Keratinocyte (primary cell): Measurements from ENCODE around the gene SRRT. TPM values are rescaled to one million over a fixed set of nuclear protein-coding genes. Genes with fewer than 3 reads are reported as not detected.

Source experiments
- DNase-seq: peaks from one replicate; pipeline ENCODE4 v3.0.0-alpha.2; 2011; ENCODE audit warnings: low read depth, missing footprints, low spot score
- FAIRE-seq: peaks from 2 replicates; lab custom pipeline; 2011; peaks lifted over from hg19 to GRCh38; lab: Jason Lieb, UNC
- H2AFZ ChIP-seq: 2 replicates; pipeline ENCODE4 v1.6.0; 2012; ENCODE audit warnings: low read length, control low read depth, inconsistent platforms; ENCODE audit not compliant: control insufficient read depth
- H3K27ac ChIP-seq: 2 replicates; pipeline ENCODE4 v1.5.1; 2011; ENCODE audit warnings: low read length; ENCODE audit not compliant: control insufficient read depth, insufficient read depth
- H3K27me3 ChIP-seq: 3 replicates; pipeline ENCODE4 v1.6.0; 2011; ENCODE audit warnings: low read length; ENCODE audit not compliant: control insufficient read depth, insufficient read depth; ENCODE audit errors: extremely low read depth
- H3K36me3 ChIP-seq, 2 experiments: 2 replicates in 1 of 2; 3 replicates in 1 of 2; pipeline ENCODE4 v1.5.1; 2011; ENCODE audit warnings: low read length in 2 of 2, mild to moderate bottlenecking in 1 of 2; ENCODE audit not compliant: control insufficient read depth in 2 of 2, insufficient read depth in 2 of 2; ENCODE audit errors: extremely low read depth in 1 of 2
- H3K4me1 ChIP-seq: 3 replicates; pipeline ENCODE4 v1.5.1; 2011; ENCODE audit warnings: low read length; ENCODE audit not compliant: control insufficient read depth, insufficient read depth; ENCODE audit errors: extremely low read depth
- H3K4me2 ChIP-seq: 3 replicates; pipeline ENCODE4 v1.6.0; 2011; ENCODE audit warnings: low read depth, low read length; ENCODE audit not compliant: control insufficient read depth, insufficient read depth; ENCODE audit errors: extremely low read depth
- H3K4me3 ChIP-seq, 3 experiments: fragments of 200-600 bp in 1 of 3; sonication (generic) in 1 of 3; 2 replicates in 2 of 3; 3 replicates in 1 of 3; pipeline ENCODE4 v1.5.1; 2011 to 2016; ENCODE audit warnings: low read length in 3 of 3, mild to moderate bottlenecking in 3 of 3, control low read depth in 2 of 3, inconsistent platforms in 1 of 3, low read depth in 1 of 3, mixed read lengths in 1 of 3, mixed run types in 1 of 3, moderate library complexity in 1 of 3; ENCODE audit not compliant: control insufficient read depth in 2 of 3, insufficient read depth in 2 of 3; ENCODE audit errors: extremely low read depth in 1 of 3
- H3K79me2 ChIP-seq: 2 replicates; pipeline ENCODE4 v1.6.0; 2012; ENCODE audit warnings: low read length; ENCODE audit not compliant: control insufficient read depth, insufficient read depth
- H3K9ac ChIP-seq: 3 replicates; pipeline ENCODE4 v1.6.0; 2011; ENCODE audit warnings: low read length; ENCODE audit not compliant: control insufficient read depth, insufficient read depth; ENCODE audit errors: extremely low read depth
- H3K9me1 ChIP-seq: 3 replicates; pipeline ENCODE4 v1.6.0; 2011; ENCODE audit warnings: low read length; ENCODE audit not compliant: control insufficient read depth, insufficient read depth; ENCODE audit errors: extremely low read depth
- H3K9me3 ChIP-seq: 2 replicates; pipeline ENCODE4 v1.5.1; 2012; ENCODE audit warnings: low read depth, low read length; ENCODE audit not compliant: control insufficient read depth
- H4K20me1 ChIP-seq: 3 replicates; pipeline ENCODE4 v1.6.0; 2011; ENCODE audit warnings: low read length; ENCODE audit not compliant: control insufficient read depth, insufficient read depth; ENCODE audit errors: extremely low read depth
- EZH2 ChIP-seq: IDR thresholded peaks from one replicate; pipeline ENCODE4 v1.6.1; 2012; ENCODE audit warnings: inconsistent platforms, mild to moderate bottlenecking, low read length, moderate library complexity
- dilution Hi-C: fragments of 300-500 bp; cut with MboI; formaldehyde crosslinking; loops from one replicate; pipeline ENCODE4 v1.7.0; 2020; ENCODE audit warnings: low sequenced_read_pairs; ENCODE audit not compliant: extremely low pct_ligation_motif_present
- polyA plus RNA-seq, 5 experiments: library from polyadenylated mRNA; depleted of rRNA in 3 of 5; stranded (reverse) in 3 of 5; stranded (forward) in 1 of 5; unstranded in 1 of 5; fragments of >200 nt; gene quantifications; 1 replicate in 1 of 5; 2 replicates in 3 of 5; 3 replicates in 1 of 5; pipeline versions ENCODE4 v1.2.1 to v1.2.3, GENCODE V29; 2011 to 2012; ENCODE audit warnings: missing spikeins in 2 of 5, low read depth in 1 of 5, low replicate concordance in 1 of 5
- TF ChIP-seq, protein P1 (sequence below), 3 experiments: IDR thresholded peaks in 1 of 3; conservative IDR thresholded peaks in 1 of 3; optimal IDR thresholded peaks in 1 of 3; 2 replicates in 2 of 3; 3 replicates in 1 of 3; pipeline versions ENCODE3 to v1.5.1; 2011; ENCODE audit warnings: low read length in 3 of 3, mild to moderate bottlenecking in 3 of 3, moderate library complexity in 2 of 3, control low read depth in 1 of 3, inconsistent platforms in 1 of 3; ENCODE audit not compliant: insufficient read depth in 2 of 3; ENCODE audit errors: extremely low read depth in 1 of 3

SRRT gene
- polyA plus RNA-seq, 1 donor (not counting 4 experiments of a cell fraction or from before 2014, with no cell fraction given) = 42.2 TPM

DNA sequence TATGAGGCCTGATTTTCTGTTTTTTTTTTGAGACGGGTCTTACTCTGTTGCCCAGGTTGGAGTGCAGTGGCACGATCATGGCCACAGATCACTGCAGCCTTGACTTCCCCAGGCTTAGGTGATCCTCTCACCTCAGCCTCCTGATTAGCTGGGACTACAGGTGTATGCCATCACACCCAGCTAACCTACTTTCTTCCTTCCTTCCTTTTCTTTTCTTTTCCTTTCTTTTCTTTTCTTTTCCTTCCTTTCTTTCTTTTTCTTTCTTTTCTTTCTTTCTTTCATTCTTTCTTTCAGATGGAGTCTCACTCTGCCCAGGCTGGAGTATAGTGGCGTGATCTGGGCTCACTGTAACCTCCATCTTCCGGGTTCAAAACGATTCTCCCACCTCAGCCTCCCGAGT, 3.8 kb downstream of the SRRT start:
- Histone ChIP-seq H3K9ac (no peak overlapping the region), H3K9me3 (no peaks in the 10 kb centered on the region), H2AFZ (no peak overlapping the region), H3K9me1 (no peaks in the 10 kb centered on the region), H3K79me2 (peaks cover 84% of the 10 kb centered on the region), H3K4me3 (no peak overlapping the region), H3K4me2 (no peak overlapping the region), H3K4me1 (peaks cover 29% of the 10 kb centered on the region), H3K27me3 (no peaks in the 10 kb centered on the region), H3K27ac (no peak overlapping the region), H4K20me1 (peaks cover 14% of the 10 kb centered on the region), H3K36me3 (peaks cover 31 to 58% of the 10 kb centered on the region in 2 experiments)
- dilution Hi-C loops = no loop called here
- no peak for TF ChIP-seq EZH2
- TF ChIP-seq, protein P1, sequence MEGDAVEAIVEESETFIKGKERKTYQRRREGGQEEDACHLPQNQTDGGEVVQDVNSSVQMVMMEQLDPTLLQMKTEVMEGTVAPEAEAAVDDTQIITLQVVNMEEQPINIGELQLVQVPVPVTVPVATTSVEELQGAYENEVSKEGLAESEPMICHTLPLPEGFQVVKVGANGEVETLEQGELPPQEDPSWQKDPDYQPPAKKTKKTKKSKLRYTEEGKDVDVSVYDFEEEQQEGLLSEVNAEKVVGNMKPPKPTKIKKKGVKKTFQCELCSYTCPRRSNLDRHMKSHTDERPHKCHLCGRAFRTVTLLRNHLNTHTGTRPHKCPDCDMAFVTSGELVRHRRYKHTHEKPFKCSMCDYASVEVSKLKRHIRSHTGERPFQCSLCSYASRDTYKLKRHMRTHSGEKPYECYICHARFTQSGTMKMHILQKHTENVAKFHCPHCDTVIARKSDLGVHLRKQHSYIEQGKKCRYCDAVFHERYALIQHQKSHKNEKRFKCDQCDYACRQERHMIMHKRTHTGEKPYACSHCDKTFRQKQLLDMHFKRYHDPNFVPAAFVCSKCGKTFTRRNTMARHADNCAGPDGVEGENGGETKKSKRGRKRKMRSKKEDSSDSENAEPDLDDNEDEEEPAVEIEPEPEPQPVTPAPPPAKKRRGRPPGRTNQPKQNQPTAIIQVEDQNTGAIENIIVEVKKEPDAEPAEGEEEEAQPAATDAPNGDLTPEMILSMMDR (optimal IDR thresholded peaks at IDR 0.05 in 1 of 3, IDR thresholded peaks at IDR 0.05 in 1 of 3, conservative IDR thresholded peaks at IDR 0.05 in 1 of 3; ENCODE audit: extremely low read depth in 1 of 3, insufficient read depth in 2 of 3, low read length in 3 of 3) = no peak
- FAIRE-seq (no peak), DNase-seq (no peak)

DNA sequence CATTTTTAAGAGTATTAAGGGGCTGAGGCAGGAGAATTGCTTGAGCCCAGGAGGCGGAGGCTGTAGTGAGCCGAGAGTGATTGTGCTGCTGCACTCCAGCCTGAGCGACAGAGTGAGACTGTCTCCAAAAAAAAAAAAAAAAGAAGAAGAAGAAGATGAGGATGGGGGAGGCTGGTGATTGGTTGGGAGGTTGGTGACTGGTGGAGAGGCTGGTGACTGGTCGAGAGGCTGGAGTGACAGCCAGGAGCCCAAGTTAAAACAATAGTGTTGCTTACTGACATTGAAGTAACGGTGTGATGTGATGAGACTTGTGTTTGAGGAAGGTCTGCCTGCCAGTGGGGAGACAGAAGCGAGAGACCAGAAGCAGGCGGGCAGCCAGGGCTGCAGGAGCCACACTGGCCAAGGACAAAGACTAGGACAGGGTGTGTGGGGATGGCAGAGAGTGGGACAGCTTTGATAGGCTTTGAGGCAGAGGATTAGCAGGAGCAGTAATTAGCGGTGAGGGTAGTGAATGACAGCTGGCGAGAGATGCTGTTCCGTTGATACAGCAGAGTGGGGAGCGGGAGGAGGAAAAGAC, 4.9 kb downstream of the SRRT start:
- TF ChIP-seq EZH2 = no peak
- TF ChIP-seq, protein P1 (optimal IDR thresholded peaks at IDR 0.05 in 1 of 3, IDR thresholded peaks at IDR 0.05 in 1 of 3, conservative IDR thresholded peaks at IDR 0.05 in 1 of 3; ENCODE audit: extremely low read depth in 1 of 3, insufficient read depth in 2 of 3, low read length in 3 of 3) = no peak
- Histone ChIP-seq H2AFZ (no peak overlapping the region), H3K9ac (no peak overlapping the region), H3K27me3 (no peaks in the 10 kb centered on the region), H3K79me2 (peaks cover 73% of the 10 kb centered on the region), H3K4me3 (no peak overlapping the region), H4K20me1 (peaks cover 14% of the 10 kb centered on the region), H3K4me1 (peaks cover 19% of the 10 kb centered on the region), H3K9me3 (no peaks in the 10 kb centered on the region), H3K36me3 (peaks cover 34 to 51% of the 10 kb centered on the region in 2 experiments), H3K4me2 (no peak overlapping the region), H3K9me1 (no peaks in the 10 kb centered on the region), H3K27ac (no peak overlapping the region)
- no peak for DNase-seq
- FAIRE-seq = no peak
- dilution Hi-C loops = loop anchor here (10.0 kb wide), 1 partner anchor 65 kb away; the partner anchor contains the start of gene MUC3A
